Osteoblast (primary cell): ENCODE measurements around the gene CRTC3. TPM values are rescaled to one million over a fixed set of nuclear protein-coding genes. Genes with fewer than 3 reads are reported as not detected.

Source experiments
- DNase-seq: peaks from one replicate; pipeline ENCODE4 v3.0.0; 2011; ENCODE audit warnings: low spot score, mixed read lengths; ENCODE audit not compliant: insufficient read length; ENCODE audit errors: missing footprints
- H2AFZ ChIP-seq: 2 replicates; pipeline ENCODE4 v1.6.0; 2011; ENCODE audit warnings: mild to moderate bottlenecking, low read length
- H3K27ac ChIP-seq: 2 replicates; pipeline ENCODE4 v1.5.1; 2011; ENCODE audit warnings: mild to moderate bottlenecking, low read depth, low read length, moderate library complexity
- H3K27me3 ChIP-seq: 2 replicates; pipeline ENCODE4 v1.6.0; 2012; ENCODE audit warnings: mild to moderate bottlenecking, control low read depth, inconsistent platforms, low read length, moderate library complexity; ENCODE audit not compliant: insufficient read depth
- H3K36me3 ChIP-seq: 2 replicates; pipeline ENCODE4 v1.5.1; 2011; ENCODE audit warnings: mild to moderate bottlenecking, low read length, control low read depth, moderate library complexity; ENCODE audit not compliant: insufficient read depth
- H3K4me1 ChIP-seq: 2 replicates; pipeline ENCODE4 v1.5.1; 2011; ENCODE audit warnings: mild to moderate bottlenecking, low read length, control low read depth, moderate library complexity; ENCODE audit not compliant: insufficient read depth
- H3K4me2 ChIP-seq: 2 replicates; pipeline ENCODE4 v1.6.0; 2011; ENCODE audit warnings: mild to moderate bottlenecking, low read length; ENCODE audit not compliant: insufficient read depth
- H3K4me3 ChIP-seq: fragments of 200-600 bp; sonication (generic); 3 replicates; pipeline ENCODE4 v1.5.1; 2012; ENCODE audit warnings: mild to moderate bottlenecking, low read length, inconsistent platforms; ENCODE audit not compliant: insufficient read depth
- H3K79me2 ChIP-seq: 2 replicates; pipeline ENCODE4 v1.6.0; 2012; ENCODE audit warnings: mild to moderate bottlenecking, low read length, control low read depth, inconsistent platforms; ENCODE audit not compliant: insufficient read depth
- H3K9me3 ChIP-seq: 2 replicates; pipeline ENCODE4 v1.5.1; 2011; ENCODE audit warnings: low read depth, low read length, control low read depth
- H4K20me1 ChIP-seq: 2 replicates; pipeline ENCODE4 v1.6.0; 2012; ENCODE audit warnings: mild to moderate bottlenecking, low read length, control low read depth; ENCODE audit not compliant: insufficient read depth
- CTCF ChIP-seq: IDR thresholded peaks from 2 replicates; pipeline ENCODE4 v1.5.1; 2011; ENCODE audit warnings: mild to moderate bottlenecking, low read depth, low read length, moderate library complexity; ENCODE audit errors: extremely low read depth
- total RNA-seq: library from RNA; depleted of rRNA; stranded (reverse); fragments of >200 nt; gene quantifications from 2 replicates; pipeline ENCODE4 v1.2.3, GENCODE V29; 2012

CRTC3 gene
- total RNA-seq, 1 donor, result 25.0 TPM

- Histone ChIP-seq H3K27me3 (no peaks in the 10 kb centered on the region), H3K4me2 (no peak overlapping the region), H3K4me1 (peaks cover 17% of the 10 kb centered on the region), H3K36me3 (peaks cover 13% of the 10 kb centered on the region), H3K4me3 (no peak overlapping the region), H4K20me1 (no peaks in the 10 kb centered on the region), H3K9me3 (no peaks in the 10 kb centered on the region), H3K27ac (no peak overlapping the region), H3K79me2 (peaks cover 21% of the 10 kb centered on the region), H2AFZ (no peak overlapping the region)
- no peak for TF ChIP-seq CTCF
- no peak for DNase-seq
These were observed 67.9 kb downstream of the CRTC3 start for GRCh38 chr15:90597577-90597976.

GRCh38 chr15:90598031-90598577 is 68.4 kb downstream of the CRTC3 start:
- Histone ChIP-seq H3K79me2 (peaks cover 21% of the 10 kb centered on the region), H4K20me1 (no peaks in the 10 kb centered on the region), H2AFZ (no peak overlapping the region), H3K4me2 (no peak overlapping the region), H3K4me3 (no peak overlapping the region), H3K9me3 (no peaks in the 10 kb centered on the region), H3K36me3 (peaks cover 13% of the 10 kb centered on the region), H3K27ac (no peak overlapping the region), H3K4me1 (peaks cover 15% of the 10 kb centered on the region), H3K27me3 (no peaks in the 10 kb centered on the region)
- TF ChIP-seq CTCF, result no peak
- DNase-seq, result no peak

GRCh38 chr15:90598679-90599078 is 69.0 kb downstream of the CRTC3 start:
- H4K20me1 ChIP-seq, result no peaks in the 10 kb centered on the region
- no peak overlapping the region for H3K27ac ChIP-seq
- H3K9me3 ChIP-seq, result no peaks in the 10 kb centered on the region
- peaks cover 17% of the 10 kb centered on the region for H3K79me2 ChIP-seq
- DNase-seq, result no peak
- no peak for TF ChIP-seq CTCF
- peaks cover 15% of the 10 kb centered on the region for H3K4me1 ChIP-seq
- no peak overlapping the region for H2AFZ ChIP-seq
- no peak overlapping the region for H3K4me3 ChIP-seq
- no peak overlapping the region for H3K4me2 ChIP-seq
- H3K36me3 ChIP-seq, result peaks cover 13% of the 10 kb centered on the region
- H3K27me3 ChIP-seq, result no peaks in the 10 kb centered on the region

GRCh38 chr15:90599116-90599515 is 69.4 kb downstream of the CRTC3 start:
- TF ChIP-seq CTCF, result no peak
- DNase-seq, result no peak
- Histone ChIP-seq H3K79me2 (peaks cover 13% of the 10 kb centered on the region), H3K4me3 (no peak overlapping the region), H2AFZ (no peak overlapping the region), H3K27ac (no peak overlapping the region), H4K20me1 (no peaks in the 10 kb centered on the region), H3K4me2 (no peak overlapping the region), H3K36me3 (peaks cover 13% of the 10 kb centered on the region), H3K27me3 (no peaks in the 10 kb centered on the region), H3K4me1 (peaks cover 12% of the 10 kb centered on the region), H3K9me3 (no peaks in the 10 kb centered on the region)
